Osteoblast (primary cell): ENCODE data around the gene C2CD3. TPM values are rescaled to one million over a fixed set of nuclear protein-coding genes. Genes with fewer than 3 reads are reported as not detected.

Source experiments
- DNase-seq: peaks from one replicate; pipeline ENCODE4 v3.0.0; 2011; ENCODE audit warnings: low spot score, mixed read lengths; ENCODE audit not compliant: insufficient read length; ENCODE audit errors: missing footprints
- H2AFZ ChIP-seq: 2 replicates; pipeline ENCODE4 v1.6.0; 2011; ENCODE audit warnings: mild to moderate bottlenecking, low read length
- H3K27ac ChIP-seq: 2 replicates; pipeline ENCODE4 v1.5.1; 2011; ENCODE audit warnings: mild to moderate bottlenecking, low read depth, low read length, moderate library complexity
- H3K27me3 ChIP-seq: 2 replicates; pipeline ENCODE4 v1.6.0; 2012; ENCODE audit warnings: mild to moderate bottlenecking, control low read depth, inconsistent platforms, low read length, moderate library complexity; ENCODE audit not compliant: insufficient read depth
- H3K36me3 ChIP-seq: 2 replicates; pipeline ENCODE4 v1.5.1; 2011; ENCODE audit warnings: mild to moderate bottlenecking, low read length, control low read depth, moderate library complexity; ENCODE audit not compliant: insufficient read depth
- H3K4me1 ChIP-seq: 2 replicates; pipeline ENCODE4 v1.5.1; 2011; ENCODE audit warnings: mild to moderate bottlenecking, low read length, control low read depth, moderate library complexity; ENCODE audit not compliant: insufficient read depth
- H3K4me2 ChIP-seq: 2 replicates; pipeline ENCODE4 v1.6.0; 2011; ENCODE audit warnings: mild to moderate bottlenecking, low read length; ENCODE audit not compliant: insufficient read depth
- H3K4me3 ChIP-seq: fragments of 200-600 bp; sonication (generic); 3 replicates; pipeline ENCODE4 v1.5.1; 2012; ENCODE audit warnings: mild to moderate bottlenecking, low read length, inconsistent platforms; ENCODE audit not compliant: insufficient read depth
- H3K79me2 ChIP-seq: 2 replicates; pipeline ENCODE4 v1.6.0; 2012; ENCODE audit warnings: mild to moderate bottlenecking, low read length, control low read depth, inconsistent platforms; ENCODE audit not compliant: insufficient read depth
- H3K9me3 ChIP-seq: 2 replicates; pipeline ENCODE4 v1.5.1; 2011; ENCODE audit warnings: low read depth, low read length, control low read depth
- H4K20me1 ChIP-seq: 2 replicates; pipeline ENCODE4 v1.6.0; 2012; ENCODE audit warnings: mild to moderate bottlenecking, low read length, control low read depth; ENCODE audit not compliant: insufficient read depth
- total RNA-seq: library from RNA; depleted of rRNA; stranded (reverse); fragments of >200 nt; gene quantifications from 2 replicates; pipeline ENCODE4 v1.2.3, GENCODE V29; 2012
- TF ChIP-seq, protein P1 (sequence below): IDR thresholded peaks from 2 replicates; pipeline ENCODE4 v1.5.1; 2011; ENCODE audit warnings: mild to moderate bottlenecking, low read depth, low read length, moderate library complexity; ENCODE audit errors: extremely low read depth

The C2CD3 gene
- total RNA-seq, 1 donor, result 14.1 TPM

DNA sequence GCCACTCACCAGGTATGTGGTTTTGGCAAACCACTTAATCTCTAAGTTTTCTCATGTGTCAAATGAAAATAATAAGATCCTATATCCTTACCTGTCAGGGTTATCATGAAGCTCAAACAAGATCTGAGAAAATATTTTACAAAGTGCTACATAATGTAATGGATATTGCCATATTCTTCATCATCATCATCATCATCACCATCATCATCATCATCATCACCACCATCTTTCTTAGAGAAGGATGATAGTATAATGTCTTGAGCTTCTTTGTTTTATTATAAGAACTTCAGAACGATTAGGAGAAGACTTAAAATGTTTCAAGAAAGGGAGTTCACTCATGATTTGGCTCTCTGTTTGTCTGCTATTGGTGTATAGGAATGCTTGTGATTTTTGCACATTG, 89.4 kb downstream of the C2CD3 start:
- H3K27me3 ChIP-seq, result no peaks in the 10 kb centered on the region
- H4K20me1 ChIP-seq, result no peaks in the 10 kb centered on the region
- H3K27ac ChIP-seq, result no peak overlapping the region
- no peaks in the 10 kb centered on the region for H3K4me1 ChIP-seq
- H3K79me2 ChIP-seq, result no peaks in the 10 kb centered on the region
- TF ChIP-seq, protein P1, sequence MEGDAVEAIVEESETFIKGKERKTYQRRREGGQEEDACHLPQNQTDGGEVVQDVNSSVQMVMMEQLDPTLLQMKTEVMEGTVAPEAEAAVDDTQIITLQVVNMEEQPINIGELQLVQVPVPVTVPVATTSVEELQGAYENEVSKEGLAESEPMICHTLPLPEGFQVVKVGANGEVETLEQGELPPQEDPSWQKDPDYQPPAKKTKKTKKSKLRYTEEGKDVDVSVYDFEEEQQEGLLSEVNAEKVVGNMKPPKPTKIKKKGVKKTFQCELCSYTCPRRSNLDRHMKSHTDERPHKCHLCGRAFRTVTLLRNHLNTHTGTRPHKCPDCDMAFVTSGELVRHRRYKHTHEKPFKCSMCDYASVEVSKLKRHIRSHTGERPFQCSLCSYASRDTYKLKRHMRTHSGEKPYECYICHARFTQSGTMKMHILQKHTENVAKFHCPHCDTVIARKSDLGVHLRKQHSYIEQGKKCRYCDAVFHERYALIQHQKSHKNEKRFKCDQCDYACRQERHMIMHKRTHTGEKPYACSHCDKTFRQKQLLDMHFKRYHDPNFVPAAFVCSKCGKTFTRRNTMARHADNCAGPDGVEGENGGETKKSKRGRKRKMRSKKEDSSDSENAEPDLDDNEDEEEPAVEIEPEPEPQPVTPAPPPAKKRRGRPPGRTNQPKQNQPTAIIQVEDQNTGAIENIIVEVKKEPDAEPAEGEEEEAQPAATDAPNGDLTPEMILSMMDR, result no peak
- H3K9me3 ChIP-seq, result no peaks in the 10 kb centered on the region
- no peak overlapping the region for H3K4me2 ChIP-seq
- H2AFZ ChIP-seq, result no peak overlapping the region
- no peak overlapping the region for H3K4me3 ChIP-seq
- DNase-seq, result no peak
- H3K36me3 ChIP-seq, result peaks cover 13% of the 10 kb centered on the region

DNA sequence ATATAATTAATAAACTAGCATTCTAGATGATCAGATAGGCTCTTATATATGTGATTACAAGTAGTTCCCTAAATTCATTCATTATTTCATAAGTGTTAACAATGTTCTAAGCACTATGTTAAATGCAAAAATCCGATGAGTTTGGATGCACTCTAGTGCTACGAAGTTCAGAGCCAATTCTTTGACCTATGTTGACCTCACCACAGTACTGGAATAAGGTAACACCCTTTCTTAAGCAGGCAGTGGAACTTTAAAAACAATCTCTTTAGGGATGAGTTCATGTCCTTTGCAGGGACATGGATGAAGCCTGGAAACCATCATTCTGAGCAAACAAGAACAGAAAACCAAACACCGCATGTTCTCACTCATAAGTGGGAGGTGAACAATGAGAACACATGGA, 93.6 kb downstream of the C2CD3 start:
- DNase-seq, result no peak
- no peaks in the 10 kb centered on the region for H3K9me3 ChIP-seq
- no peak overlapping the region for H3K4me3 ChIP-seq
- H3K36me3 ChIP-seq, result peaks cover 18% of the 10 kb centered on the region
- no peaks in the 10 kb centered on the region for H3K4me1 ChIP-seq
- H2AFZ ChIP-seq, result no peak overlapping the region
- no peaks in the 10 kb centered on the region for H3K27me3 ChIP-seq
- H4K20me1 ChIP-seq, result no peaks in the 10 kb centered on the region
- H3K4me2 ChIP-seq, result no peak overlapping the region
- no peak overlapping the region for H3K27ac ChIP-seq
- TF ChIP-seq, protein P1, result no peak
- H3K79me2 ChIP-seq, result no peaks in the 10 kb centered on the region

DNA sequence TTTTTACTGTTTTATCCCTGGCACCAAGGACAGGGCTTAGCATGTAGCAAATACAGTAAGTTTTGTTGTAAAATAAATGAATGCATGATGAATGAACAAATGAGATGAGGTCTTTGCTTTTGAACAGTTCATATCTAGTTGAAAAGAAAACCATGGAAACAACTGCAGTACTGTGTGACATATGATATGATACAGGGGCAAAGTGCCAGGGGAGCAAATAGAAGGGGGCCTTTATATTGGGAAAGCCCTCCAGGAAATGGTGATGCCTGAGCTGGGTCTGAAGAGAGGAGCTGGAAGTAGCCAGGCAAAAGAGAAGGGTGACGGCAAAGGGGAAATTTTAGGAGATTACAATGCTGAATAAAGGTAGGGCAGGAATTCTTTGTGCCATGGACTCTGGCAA, 98.1 kb downstream of the C2CD3 start:
- H3K9me3 ChIP-seq, result no peaks in the 10 kb centered on the region
- H3K79me2 ChIP-seq, result no peaks in the 10 kb centered on the region
- no peaks in the 10 kb centered on the region for H3K27me3 ChIP-seq
- TF ChIP-seq, protein P1, result no peak
- no peak overlapping the region for H2AFZ ChIP-seq
- H4K20me1 ChIP-seq, result no peaks in the 10 kb centered on the region
- no peak for DNase-seq
- no peak overlapping the region for H3K27ac ChIP-seq
- no peak overlapping the region for H3K4me2 ChIP-seq
- no peak overlapping the region for H3K4me3 ChIP-seq
- no peaks in the 10 kb centered on the region for H3K4me1 ChIP-seq
- H3K36me3 ChIP-seq, result peaks cover 13% of the 10 kb centered on the region

DNA sequence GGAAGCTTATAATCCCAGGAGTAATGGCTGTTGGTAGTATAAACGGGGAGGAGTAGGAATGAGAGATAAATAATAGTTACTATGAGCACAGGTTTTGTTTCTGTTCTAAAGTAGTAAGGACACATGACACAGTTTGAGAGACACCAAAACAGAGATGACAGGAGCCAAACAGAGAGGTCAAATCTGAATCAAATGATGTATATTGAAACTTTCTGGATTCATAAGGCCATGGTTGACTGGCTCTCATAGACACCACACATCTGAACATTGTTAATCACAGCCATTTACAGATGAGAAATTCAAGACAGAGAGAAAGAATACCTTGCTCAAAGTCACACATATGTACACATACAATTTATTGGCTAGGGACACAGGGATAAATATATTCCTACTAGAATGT, 98.5 kb downstream of the C2CD3 start:
- Histone ChIP-seq H3K27me3 (no peaks in the 10 kb centered on the region), H3K4me3 (no peak overlapping the region), H3K36me3 (peaks cover 13% of the 10 kb centered on the region), H2AFZ (no peak overlapping the region), H3K27ac (no peak overlapping the region), H3K79me2 (no peaks in the 10 kb centered on the region), H3K9me3 (no peaks in the 10 kb centered on the region), H3K4me2 (no peak overlapping the region), H4K20me1 (no peaks in the 10 kb centered on the region), H3K4me1 (no peaks in the 10 kb centered on the region)
- TF ChIP-seq, protein P1, result no peak
- DNase-seq, result no peak
